RWPE2 (cell line): ENCODE measurements around the gene ATP1A2.

Experiments
- ATAC-seq: fragments of 200-7000 bp; cut with Tn5 transposase; 3 replicates; pipeline ENCODE4 v1.9.1; 2021; ENCODE audit warnings: low read depth
- DNase-seq: peaks from one replicate; pipeline ENCODE4 v3.0.0-alpha.2; 2020; ENCODE audit warnings: low spot score
- H3K27ac ChIP-seq: fragments of 450-650 bp; 2 replicates; pipeline ENCODE4 v1.5.1; 2017; ENCODE audit warnings: mild to moderate bottlenecking; ENCODE audit not compliant: poor library complexity, severe bottlenecking
- H3K27me3 ChIP-seq: fragments of 250-450 bp; sonication (Bioruptor Pico); 2 replicates; pipeline ENCODE4 v1.5.1; 2021; ENCODE audit warnings: mild to moderate bottlenecking, moderate library complexity; ENCODE audit not compliant: insufficient read depth, poor library complexity, severe bottlenecking
- H3K36me3 ChIP-seq: fragments of 250-450 bp; sonication (Bioruptor Pico); 2 replicates; pipeline ENCODE4 v1.5.1; 2020; ENCODE audit warnings: low read depth, mild to moderate bottlenecking, moderate library complexity
- H3K4me1 ChIP-seq: fragments of 250-450 bp; sonication (Bioruptor Pico); 2 replicates; pipeline ENCODE4 v1.5.1; 2021; ENCODE audit warnings: mild to moderate bottlenecking, moderate library complexity; ENCODE audit not compliant: insufficient read depth, poor library complexity, severe bottlenecking
- H3K4me3 ChIP-seq: fragments of 250-450 bp; sonication (Bioruptor Pico); 2 replicates; pipeline ENCODE4 v1.5.1; 2021; ENCODE audit warnings: mild to moderate bottlenecking, moderate library complexity; ENCODE audit not compliant: severe bottlenecking
- H3K9me3 ChIP-seq: fragments of 250-450 bp; sonication (Bioruptor Pico); 2 replicates; pipeline ENCODE4 v1.5.1; 2021; ENCODE audit warnings: mild to moderate bottlenecking, moderate library complexity; ENCODE audit not compliant: severe bottlenecking
- TF ChIP-seq, protein P1 (sequence below): fragments of 450-650 bp; IDR thresholded peaks from one replicate; pipeline ENCODE4 v1.5.1; 2017; ENCODE audit warnings: mild to moderate bottlenecking, moderate library complexity; ENCODE audit not compliant: poor library complexity, severe bottlenecking

Gene ATP1A2

DNA sequence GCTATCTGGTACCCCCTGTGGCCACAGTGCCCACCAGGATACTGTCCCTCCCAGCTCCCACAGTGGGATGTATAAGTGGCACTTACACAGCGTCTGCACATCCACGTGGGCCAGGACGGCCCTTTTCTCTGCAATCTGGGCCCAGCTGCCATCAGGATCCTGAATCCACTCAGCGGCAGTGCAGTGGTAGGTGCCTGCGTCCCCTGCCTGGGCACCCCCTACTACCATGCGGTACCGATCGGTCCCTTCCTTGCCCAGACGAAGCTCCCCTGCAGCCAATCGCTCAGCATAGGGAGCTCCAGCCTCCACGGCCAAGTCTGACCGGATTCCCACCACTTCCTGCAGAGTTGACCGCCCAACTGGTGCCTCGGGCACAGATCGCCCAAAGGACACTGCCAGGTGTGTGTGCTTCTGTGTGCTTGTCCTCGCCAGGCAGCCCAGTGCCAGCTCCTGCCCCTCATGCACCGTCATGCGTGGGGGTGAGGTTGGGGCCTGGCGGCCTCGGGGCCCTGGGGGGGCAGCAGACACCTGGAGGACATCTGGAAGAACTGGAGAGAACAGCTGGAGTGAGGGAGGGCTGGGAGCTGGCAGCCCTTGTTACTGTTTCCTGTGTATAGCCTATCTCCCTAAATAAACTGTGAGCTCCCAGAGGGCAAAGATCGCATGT lies 21.8 kb upstream of the ATP1A2 start:
- H3K36me3 ChIP-seq, result no peaks in the 10 kb centered on the region
- TF ChIP-seq, protein P1, sequence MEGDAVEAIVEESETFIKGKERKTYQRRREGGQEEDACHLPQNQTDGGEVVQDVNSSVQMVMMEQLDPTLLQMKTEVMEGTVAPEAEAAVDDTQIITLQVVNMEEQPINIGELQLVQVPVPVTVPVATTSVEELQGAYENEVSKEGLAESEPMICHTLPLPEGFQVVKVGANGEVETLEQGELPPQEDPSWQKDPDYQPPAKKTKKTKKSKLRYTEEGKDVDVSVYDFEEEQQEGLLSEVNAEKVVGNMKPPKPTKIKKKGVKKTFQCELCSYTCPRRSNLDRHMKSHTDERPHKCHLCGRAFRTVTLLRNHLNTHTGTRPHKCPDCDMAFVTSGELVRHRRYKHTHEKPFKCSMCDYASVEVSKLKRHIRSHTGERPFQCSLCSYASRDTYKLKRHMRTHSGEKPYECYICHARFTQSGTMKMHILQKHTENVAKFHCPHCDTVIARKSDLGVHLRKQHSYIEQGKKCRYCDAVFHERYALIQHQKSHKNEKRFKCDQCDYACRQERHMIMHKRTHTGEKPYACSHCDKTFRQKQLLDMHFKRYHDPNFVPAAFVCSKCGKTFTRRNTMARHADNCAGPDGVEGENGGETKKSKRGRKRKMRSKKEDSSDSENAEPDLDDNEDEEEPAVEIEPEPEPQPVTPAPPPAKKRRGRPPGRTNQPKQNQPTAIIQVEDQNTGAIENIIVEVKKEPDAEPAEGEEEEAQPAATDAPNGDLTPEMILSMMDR, result no peak
- ATAC-seq (no peak), DNase-seq (no peak)
- H3K27ac ChIP-seq, result no peak overlapping the region
- H3K4me1 ChIP-seq, result peaks cover 9% of the 10 kb centered on the region
- no peak overlapping the region for H3K4me3 ChIP-seq
- H3K27me3 ChIP-seq, result no peaks in the 10 kb centered on the region
- H3K9me3 ChIP-seq, result no peaks in the 10 kb centered on the region

DNA sequence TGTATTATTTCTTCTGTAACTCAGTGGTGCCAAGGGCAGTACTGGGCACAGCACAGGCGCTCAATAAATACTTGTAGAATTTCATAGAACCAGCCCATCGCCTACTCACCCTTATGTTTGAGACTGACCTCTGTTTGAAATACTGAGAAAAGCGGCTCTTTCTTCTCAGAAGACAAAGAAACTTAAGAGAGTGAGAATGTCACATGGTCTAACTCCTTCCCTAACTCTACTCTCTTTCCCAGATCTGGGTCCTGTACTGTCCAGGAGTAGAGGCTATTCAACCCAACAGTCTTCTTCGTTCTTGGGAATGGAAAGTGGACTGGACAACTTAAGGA lies 21.3 kb upstream of the ATP1A2 start:
- Histone ChIP-seq H3K36me3 (no peaks in the 10 kb centered on the region), H3K4me3 (no peak overlapping the region), H3K27ac (no peak overlapping the region), H3K27me3 (no peaks in the 10 kb centered on the region), H3K4me1 (peaks cover 9% of the 10 kb centered on the region), H3K9me3 (no peaks in the 10 kb centered on the region)
- TF ChIP-seq, protein P1, result no peak
- DNase-seq (no peak), ATAC-seq (no peak)

DNA sequence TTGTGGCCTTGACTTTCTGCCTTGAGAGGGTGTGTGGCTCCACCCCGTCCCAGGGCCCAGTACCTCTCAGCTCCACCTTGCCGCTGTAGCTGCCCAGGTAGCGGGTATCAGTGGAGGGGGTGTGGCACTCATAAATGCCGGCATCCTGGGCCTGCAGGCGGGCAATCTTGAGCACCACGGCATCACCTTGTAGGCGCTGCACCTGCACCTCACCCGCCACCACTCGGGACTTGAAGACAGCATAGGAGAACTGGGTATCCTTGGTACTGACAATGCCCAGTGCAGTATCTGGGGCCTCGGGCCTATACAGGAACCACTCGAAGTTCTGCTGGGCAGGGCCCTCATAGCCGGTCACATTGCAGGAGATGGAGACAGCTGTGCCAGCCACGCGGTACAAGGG lies 20.8 kb upstream of the ATP1A2 start:
- H3K27ac ChIP-seq, result no peak overlapping the region
- DNase-seq (no peak), ATAC-seq (no peak)
- H3K36me3 ChIP-seq, result no peaks in the 10 kb centered on the region
- TF ChIP-seq, protein P1, result no peak
- H3K4me1 ChIP-seq, result peaks cover 9% of the 10 kb centered on the region
- H3K27me3 ChIP-seq, result no peaks in the 10 kb centered on the region
- H3K4me3 ChIP-seq, result no peak overlapping the region
- no peaks in the 10 kb centered on the region for H3K9me3 ChIP-seq

DNA sequence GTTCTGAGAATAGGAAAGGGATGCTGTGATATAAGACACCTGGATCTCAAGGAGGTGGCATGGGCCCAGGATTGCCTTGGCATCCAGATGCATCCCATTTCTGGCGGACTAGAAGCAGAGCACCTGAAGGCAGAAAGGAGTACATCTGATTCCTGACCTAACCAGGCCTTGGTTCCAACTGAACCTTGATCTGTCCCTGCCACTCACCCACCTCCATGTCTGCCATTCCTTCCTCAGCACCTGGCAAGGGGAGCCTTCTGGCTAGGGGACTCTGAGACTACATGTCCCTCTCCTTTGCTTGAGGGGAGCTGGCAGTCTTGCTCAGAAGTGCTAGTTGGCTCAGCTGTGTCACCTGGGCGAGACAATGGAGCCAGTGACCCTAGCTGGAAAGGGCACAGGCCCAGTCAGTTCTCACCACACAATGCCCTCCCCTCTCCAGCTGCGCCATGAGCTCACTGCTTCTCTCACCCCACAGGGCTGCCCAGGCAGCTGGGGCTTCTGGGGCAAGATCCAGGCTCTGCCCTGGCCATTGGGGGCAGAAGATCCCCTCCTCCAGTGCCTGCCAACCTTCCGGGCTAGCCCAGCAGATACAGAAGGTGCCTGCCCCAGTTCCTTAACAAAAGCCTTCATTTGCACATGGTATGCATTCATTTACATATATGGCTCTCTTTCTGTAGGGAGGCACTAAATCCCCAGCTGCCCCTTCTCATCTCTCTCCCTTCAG lies 20.0 kb upstream of the ATP1A2 start:
- Histone ChIP-seq H3K9me3 (no peaks in the 10 kb centered on the region), H3K4me1 (peaks cover 9% of the 10 kb centered on the region), H3K27ac (no peak overlapping the region), H3K4me3 (no peak overlapping the region), H3K36me3 (no peaks in the 10 kb centered on the region), H3K27me3 (no peaks in the 10 kb centered on the region)
- TF ChIP-seq, protein P1, result no peak
- ATAC-seq (no peak), DNase-seq (no peak)
